Thoracic aorta (tissue), 2 donors: Measurements from ENCODE around the gene SKP2. TPM values are rescaled to one million over a fixed set of nuclear protein-coding genes. Genes with fewer than 3 reads are reported as not detected.
"Not testable (repeated sequence)": the region's sequence is repeated elsewhere in the genome, so short reads cannot be mapped to it uniquely, and the experiment has no call there.

Experiments
- ATAC-seq: fragments of 150-250 bp; one replicate; pipeline ENCODE4 v1.8.0; 2017; ENCODE audit warnings: low read depth; ENCODE audit not compliant: insufficient number of reproducible peaks, low FRiP score
- DNase-seq: peaks from one replicate; pipeline ENCODE4 v3.0.0-alpha.2; 2020; ENCODE audit warnings: low spot score
- H3K27ac ChIP-seq, 2 donors: fragments of 200-600 bp; sonication (generic); 1 replicate in 1 of 2; 2 replicates in 1 of 2; pipeline ENCODE4 v1.5.1; 2016; ENCODE audit warnings: mild to moderate bottlenecking in 2 of 2, moderate library complexity in 2 of 2
- H3K27me3 ChIP-seq: fragments of 200-600 bp; sonication (generic); replicated peaks from 2 replicates; pipeline ENCODE4 v1.6.0; 2016; ENCODE audit warnings: mild to moderate bottlenecking; ENCODE audit not compliant: insufficient read depth
- H3K36me3 ChIP-seq: fragments of 200-600 bp; sonication (generic); one replicate; pipeline ENCODE4 v1.5.1; 2016
- H3K4me1 ChIP-seq, 2 donors: fragments of 200-600 bp; sonication (generic); 1 replicate in 1 of 2; 2 replicates in 1 of 2; pipeline versions ENCODE4 v1.5.1 to v1.6.0; 2016; ENCODE audit warnings: low read depth in 2 of 2, mild to moderate bottlenecking in 1 of 2; ENCODE audit not compliant: control insufficient read depth in 1 of 2
- H3K4me3 ChIP-seq: fragments of 200-600 bp; sonication (generic); 2 replicates; pipeline ENCODE4 v1.5.1; 2016; ENCODE audit warnings: mild to moderate bottlenecking
- H3K9me3 ChIP-seq: fragments of 200-600 bp; sonication (generic); 2 replicates; pipeline ENCODE4 v1.5.1; 2016
- CTCF ChIP-seq: fragments of 200-600 bp; sonication (generic); IDR thresholded peaks from one replicate; pipeline ENCODE4 v1.5.1; 2019; ENCODE audit warnings: antibody characterized with exemption
- total RNA-seq, 2 donors: library from RNA; depleted of rRNA; stranded (reverse); fragments of >200 nt; gene quantifications; one replicate each; pipeline versions ENCODE4 v1.1.0 to v1.2.3, GENCODE V29; 2016

SKP2 gene
- total RNA-seq, 2 donors from 2014 or later: 6.4 to 7.8 TPM

- no peak for TF ChIP-seq CTCF
- H3K27ac ChIP-seq: no peak overlapping the region
- H3K4me3 ChIP-seq: no peak overlapping the region
- H3K9me3 ChIP-seq: no peaks in the 10 kb centered on the region
- DNase-seq (no peak), ATAC-seq (no peak)
- peaks cover 6% of the 10 kb centered on the region for H3K36me3 ChIP-seq
- no peaks in the 10 kb centered on the region for H3K27me3 ChIP-seq
- peaks cover 0 to 2% of the 10 kb centered on the region in 2 donors for H3K4me1 ChIP-seq
These were observed 28.8 kb downstream of the SKP2 start for GRCh38 chr5:36180556-36181350.

- no peaks in the 10 kb centered on the region for H3K4me1 ChIP-seq
- no peak overlapping the region for H3K4me3 ChIP-seq
- H3K27me3 ChIP-seq: no peaks in the 10 kb centered on the region
- DNase-seq: no peak
- TF ChIP-seq CTCF: no peak
- H3K9me3 ChIP-seq: no peaks in the 10 kb centered on the region
- H3K36me3 ChIP-seq: peaks cover 6% of the 10 kb centered on the region
- no peak overlapping the region for H3K27ac ChIP-seq
- ATAC-seq: no peak
These were observed 29.9 kb downstream of the SKP2 start for GRCh38 chr5:36181774-36182173.

- not testable (repeated sequence) for H3K27ac ChIP-seq
These were observed 32.5 kb downstream of the SKP2 start for GRCh38 chr5:36184408-36184807.

GRCh38 chr5:36193746-36194145, 41.8 kb downstream of the SKP2 start:
- ATAC-seq: no peak

More at GRCh38 chr5:36184408-36184807, 32.5 kb downstream of the SKP2 start:
- peaks cover 12% of the 10 kb centered on the region for H3K36me3 ChIP-seq
- not testable (repeated sequence) for H3K4me3 ChIP-seq, H3K4me1 ChIP-seq, ATAC-seq, DNase-seq, H3K27me3 ChIP-seq, H3K9me3 ChIP-seq

GRCh38 chr5:36198281-36198680, 46.4 kb downstream of the SKP2 start:
- DNase-seq (no peak), ATAC-seq (no peak)
- peaks cover 0 to 5% of the 10 kb centered on the region in 2 donors for H3K4me1 ChIP-seq
- no peak for TF ChIP-seq CTCF
- peaks cover 31% of the 10 kb centered on the region for H3K36me3 ChIP-seq
- H3K27me3 ChIP-seq: no peaks in the 10 kb centered on the region
- no peaks in the 10 kb centered on the region for H3K9me3 ChIP-seq
- H3K27ac ChIP-seq: no peak overlapping the region
- no peak overlapping the region for H3K4me3 ChIP-seq

More at GRCh38 chr5:36193746-36194145, 41.8 kb downstream of the SKP2 start:
- H3K9me3 ChIP-seq: peaks cover 8% of the 10 kb centered on the region
- no peak for DNase-seq
- no peak overlapping the region for H3K4me3 ChIP-seq
- no peak overlapping the region for H3K27ac ChIP-seq
- H3K4me1 ChIP-seq: no peaks in the 10 kb centered on the region
- no peaks in the 10 kb centered on the region for H3K27me3 ChIP-seq
- H3K36me3 ChIP-seq: peaks cover 31% of the 10 kb centered on the region
- no peak for TF ChIP-seq CTCF

- H3K9me3 ChIP-seq, H3K4me1 ChIP-seq, H3K27ac ChIP-seq, DNase-seq, ATAC-seq, H3K27me3 ChIP-seq, H3K4me3 ChIP-seq: not testable (repeated sequence)
- peaks cover 31% of the 10 kb centered on the region for H3K36me3 ChIP-seq
These were observed 46.9 kb downstream of the SKP2 start for GRCh38 chr5:36198783-36199182.
